ENCODE data around the gene FRY. TPM values are rescaled to one million over a fixed set of nuclear protein-coding genes. Genes with fewer than 3 reads are reported as not detected.

The FRY gene
- total and polyA plus RNA-seq, 10 of the 15 experiments (the other 5 are each of a cell fraction or from before 2014, with no cell fraction given), result 0.18 to 1.4 (median 0.30) TPM

GRCh38 chr13:32179708-32180107 is 148.1 kb downstream of the FRY start (continued):
- TF ChIP-seq BCL3 (IDR thresholded peaks at IDR 0.05; ENCODE audit: borderline replicate concordance, insufficient read depth, low read depth, low read length, poor library complexity, severe bottlenecking) (no peak), ZSCAN29 (IDR thresholded peaks at IDR 0.05) (no peak), FOS (IDR thresholded peaks at IDR 0.05; ENCODE audit: borderline replicate concordance, extremely low read depth, insufficient read length) (no peak), CHD4 (IDR thresholded peaks at IDR 0.05) (no peak), E4F1 (IDR thresholded peaks at IDR 0.05; ENCODE audit: borderline replicate concordance, partially characterized antibody) (no peak), FOXK2 (IDR thresholded peaks at IDR 0.05) (no peak)
- TF ChIP-seq, protein P1, sequence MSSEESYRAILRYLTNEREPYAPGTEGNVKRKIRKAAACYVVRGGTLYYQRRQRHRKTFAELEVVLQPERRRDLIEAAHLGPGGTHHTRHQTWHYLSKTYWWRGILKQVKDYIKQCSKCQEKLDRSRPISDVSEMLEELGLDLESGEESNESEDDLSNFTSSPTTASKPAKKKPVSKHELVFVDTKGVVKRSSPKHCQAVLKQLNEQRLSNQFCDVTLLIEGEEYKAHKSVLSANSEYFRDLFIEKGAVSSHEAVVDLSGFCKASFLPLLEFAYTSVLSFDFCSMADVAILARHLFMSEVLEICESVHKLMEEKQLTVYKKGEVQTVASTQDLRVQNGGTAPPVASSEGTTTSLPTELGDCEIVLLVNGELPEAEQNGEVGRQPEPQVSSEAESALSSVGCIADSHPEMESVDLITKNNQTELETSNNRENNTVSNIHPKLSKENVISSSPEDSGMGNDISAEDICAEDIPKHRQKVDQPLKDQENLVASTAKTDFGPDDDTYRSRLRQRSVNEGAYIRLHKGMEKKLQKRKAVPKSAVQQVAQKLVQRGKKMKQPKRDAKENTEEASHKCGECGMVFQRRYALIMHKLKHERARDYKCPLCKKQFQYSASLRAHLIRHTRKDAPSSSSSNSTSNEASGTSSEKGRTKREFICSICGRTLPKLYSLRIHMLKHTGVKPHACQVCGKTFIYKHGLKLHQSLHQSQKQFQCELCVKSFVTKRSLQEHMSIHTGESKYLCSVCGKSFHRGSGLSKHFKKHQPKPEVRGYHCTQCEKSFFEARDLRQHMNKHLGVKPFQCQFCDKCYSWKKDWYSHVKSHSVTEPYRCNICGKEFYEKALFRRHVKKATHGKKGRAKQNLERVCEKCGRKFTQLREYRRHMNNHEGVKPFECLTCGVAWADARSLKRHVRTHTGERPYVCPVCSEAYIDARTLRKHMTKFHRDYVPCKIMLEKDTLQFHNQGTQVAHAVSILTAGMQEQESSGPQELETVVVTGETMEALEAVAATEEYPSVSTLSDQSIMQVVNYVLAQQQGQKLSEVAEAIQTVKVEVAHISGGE (CRISPR knock-in tag; IDR thresholded peaks at IDR 0.05), result no peak
